DND-41 (cell line): ENCODE results near the gene FLRT2.

Experiments used
- ATAC-seq: fragments of 200-7000 bp; cut with Tn5 transposase; 3 replicates; pipeline ENCODE4 v1.9.1; 2021; ENCODE audit warnings: low read depth; ENCODE audit not compliant: insufficient read depth
- DNase-seq: peaks from one replicate; pipeline ENCODE4 v3.0.0-alpha.2; 2020
- H2AFZ ChIP-seq: 2 replicates; pipeline ENCODE4 v1.6.0; 2012; ENCODE audit warnings: low read depth, low read length
- H3K27ac ChIP-seq: 2 replicates; pipeline ENCODE4 v1.5.1; 2012; ENCODE audit warnings: low read length, inconsistent platforms
- H3K27me3 ChIP-seq: fragments of 200-600 bp; sonication (generic); 2 replicates; pipeline ENCODE4 v1.6.0; 2012; ENCODE audit warnings: low read length, mild to moderate bottlenecking, inconsistent platforms; ENCODE audit not compliant: insufficient read depth, poor library complexity
- H3K36me3 ChIP-seq: 2 replicates; pipeline ENCODE4 v1.5.1; 2012; ENCODE audit warnings: low read length, inconsistent platforms; ENCODE audit not compliant: insufficient read depth
- H3K4me1 ChIP-seq: 2 replicates; pipeline ENCODE4 v1.5.1; 2012; ENCODE audit warnings: mild to moderate bottlenecking, low read length; ENCODE audit not compliant: insufficient read depth
- H3K4me2 ChIP-seq: 2 replicates; pipeline ENCODE4 v1.6.0; 2012; ENCODE audit warnings: mild to moderate bottlenecking, moderate library complexity, low read length, inconsistent platforms; ENCODE audit not compliant: insufficient read depth
- H3K4me3 ChIP-seq, 2 experiments: fragments of 200-600 bp in 1 of 2; shearing (Covaris generic) in 1 of 2; 2 replicates each; pipeline ENCODE4 v1.5.1; 2012 to 2016; ENCODE audit warnings: inconsistent platforms in 2 of 2, low read length in 2 of 2, mild to moderate bottlenecking in 2 of 2, low read depth in 1 of 2, moderate library complexity in 1 of 2
- H3K79me2 ChIP-seq: 2 replicates; pipeline ENCODE4 v1.6.0; 2012; ENCODE audit warnings: low read length, inconsistent platforms; ENCODE audit not compliant: insufficient read depth
- H3K9ac ChIP-seq: 2 replicates; pipeline ENCODE4 v1.6.0; 2012; ENCODE audit warnings: low read depth, mild to moderate bottlenecking, inconsistent platforms, low read length, moderate library complexity
- H3K9me3 ChIP-seq: 2 replicates; pipeline ENCODE4 v1.5.1; 2012; ENCODE audit warnings: low read length, moderate library complexity, mild to moderate bottlenecking, inconsistent platforms; ENCODE audit not compliant: insufficient read depth, severe bottlenecking
- H4K20me1 ChIP-seq: 2 replicates; pipeline ENCODE4 v1.6.0; 2012; ENCODE audit warnings: low read length; ENCODE audit not compliant: insufficient read depth
- CTCF ChIP-seq: IDR thresholded peaks from 2 replicates; pipeline ENCODE4 v1.5.1; 2012; ENCODE audit warnings: borderline replicate concordance, low read length, moderate library complexity, mild to moderate bottlenecking; ENCODE audit not compliant: poor library complexity, severe bottlenecking; ENCODE audit errors: extremely low read depth
- EZH2 ChIP-seq: IDR thresholded peaks from 3 replicates; pipeline ENCODE4 v1.6.1; 2012; ENCODE audit warnings: borderline replicate concordance, low read depth, mild to moderate bottlenecking, moderate library complexity, low read length, inconsistent platforms; ENCODE audit not compliant: severe bottlenecking

FLRT2 gene

DNA sequence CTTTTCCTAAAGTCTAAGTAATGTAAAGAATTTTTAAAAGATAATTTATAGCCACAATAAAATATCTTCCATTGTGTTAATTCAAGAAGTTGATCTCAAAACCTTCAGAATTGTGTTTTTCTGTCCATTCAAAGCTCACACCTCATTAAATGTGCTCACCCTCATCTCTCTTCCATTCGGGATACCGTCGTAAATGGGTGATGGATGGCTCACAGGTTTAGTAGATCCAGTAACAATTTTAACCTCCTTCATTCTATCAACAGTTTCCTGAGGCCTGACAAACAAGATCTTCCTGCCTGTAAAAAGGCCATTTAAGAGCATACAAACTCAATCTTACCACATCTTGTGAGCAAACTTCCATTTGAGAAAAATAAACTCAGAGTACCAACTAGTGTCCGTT, 9.4 kb upstream of the FLRT2 start:
- H3K4me3 ChIP-seq = no peak overlapping the region
- H4K20me1 ChIP-seq = no peaks in the 10 kb centered on the region
- ATAC-seq = no peak
- no peak overlapping the region for H2AFZ ChIP-seq
- TF ChIP-seq CTCF (no peak), EZH2 (no peak)
- no peaks in the 10 kb centered on the region for H3K36me3 ChIP-seq
- no peaks in the 10 kb centered on the region for H3K4me1 ChIP-seq
- DNase-seq = no peak
- no peaks in the 10 kb centered on the region for H3K9me3 ChIP-seq
- H3K27ac ChIP-seq = no peak overlapping the region
- H3K9ac ChIP-seq = no peak overlapping the region
- no peaks in the 10 kb centered on the region for H3K27me3 ChIP-seq
- no peaks in the 10 kb centered on the region for H3K79me2 ChIP-seq
- no peak overlapping the region for H3K4me2 ChIP-seq

GRCh38 chr14:85523624-85524023, 6.3 kb upstream of the FLRT2 start:
- no peaks in the 10 kb centered on the region for H3K9me3 ChIP-seq
- H3K4me2 ChIP-seq = no peak overlapping the region
- no peak for DNase-seq
- no peaks in the 10 kb centered on the region for H3K79me2 ChIP-seq
- TF ChIP-seq CTCF (no peak), EZH2 (no peak)
- no peak overlapping the region for H3K9ac ChIP-seq
- no peaks in the 10 kb centered on the region for H3K4me1 ChIP-seq
- no peaks in the 10 kb centered on the region for H4K20me1 ChIP-seq
- no peaks in the 10 kb centered on the region for H3K36me3 ChIP-seq
- H2AFZ ChIP-seq = no peak overlapping the region
- ATAC-seq = no peak
- H3K27me3 ChIP-seq = no peaks in the 10 kb centered on the region
- H3K4me3 ChIP-seq = no peak overlapping the region
- no peak overlapping the region for H3K27ac ChIP-seq

- no peaks in the 10 kb centered on the region for H3K79me2 ChIP-seq
- no peaks in the 10 kb centered on the region for H3K27me3 ChIP-seq
- peaks cover 7% of the 10 kb centered on the region for H3K9me3 ChIP-seq
- TF ChIP-seq EZH2 (no peak), CTCF (no peak)
- no peak for ATAC-seq
- H3K36me3 ChIP-seq = no peaks in the 10 kb centered on the region
- DNase-seq = no peak
- no peak overlapping the region for H2AFZ ChIP-seq
- H3K4me2 ChIP-seq = no peak overlapping the region
- no peaks in the 10 kb centered on the region for H4K20me1 ChIP-seq
- no peak overlapping the region for H3K27ac ChIP-seq
- no peak overlapping the region for H3K4me3 ChIP-seq
- no peaks in the 10 kb centered on the region for H3K4me1 ChIP-seq
- no peak overlapping the region for H3K9ac ChIP-seq
Observed at GRCh38 chr14:85527006-85527405, 2.9 kb upstream of the FLRT2 start.
